Kidney (tissue), 14 donors: ENCODE data around the gene INHBA. TPM values are rescaled to one million over a fixed set of nuclear protein-coding genes. Genes with fewer than 3 reads are reported as not detected.

Source experiments
- DNase-seq, 5 donors: peaks; one replicate each; pipeline ENCODE4 v3.0.0-alpha.2; 2013 to 2020
- FAIRE-seq: peaks from 2 replicates; lab custom pipeline; 2012; peaks lifted over from hg19 to GRCh38; lab: Jason Lieb, UNC
- H3K27ac ChIP-seq, 2 donors: one replicate each; pipeline ENCODE4 v1.7.0; 2013; ENCODE audit warnings: low read depth in 2 of 2, low read length in 2 of 2, inconsistent platforms in 1 of 2
- H3K27me3 ChIP-seq: one replicate; pipeline ENCODE4 v1.7.1; 2013; ENCODE audit warnings: low read length, inconsistent platforms; ENCODE audit not compliant: control insufficient read depth, insufficient read depth
- H3K36me3 ChIP-seq, 3 donors: one replicate each; pipeline versions ENCODE4 v1.7.0 to v1.7.1; 2013; ENCODE audit warnings: low read length in 3 of 3, control low read depth in 1 of 3, inconsistent platforms in 1 of 3; ENCODE audit not compliant: insufficient read depth in 3 of 3, control insufficient read depth in 2 of 3
- H3K4me1 ChIP-seq, 3 donors: one replicate each; pipeline versions ENCODE4 v1.7.0 to v1.7.1; 2013; ENCODE audit warnings: low read length in 3 of 3, inconsistent platforms in 1 of 3, low read depth in 1 of 3; ENCODE audit not compliant: control insufficient read depth in 2 of 3, insufficient read depth in 2 of 3
- H3K4me3 ChIP-seq, 3 donors: one replicate each; pipeline versions ENCODE4 v1.7.0 to v1.8.1; 2013; ENCODE audit warnings: low read length in 3 of 3, control low read depth in 1 of 3, inconsistent platforms in 1 of 3
- H3K9ac ChIP-seq, 3 donors: one replicate each; pipeline versions ENCODE4 v1.7.0 to v1.7.1; 2013; ENCODE audit warnings: low read length in 3 of 3, control low read depth in 1 of 3, inconsistent platforms in 1 of 3
- H3K9me3 ChIP-seq, 3 donors: one replicate each; pipeline versions ENCODE4 v1.7.0 to v1.7.1; 2013; ENCODE audit warnings: low read length in 3 of 3, control low read depth in 1 of 3, inconsistent platforms in 1 of 3; ENCODE audit not compliant: control insufficient read depth in 2 of 3, insufficient read depth in 1 of 3
- CTCF ChIP-seq: IDR thresholded peaks from 3 replicates; pipeline ENCODE4 v1.5.1; 2012; ENCODE audit warnings: mild to moderate bottlenecking, moderate library complexity, borderline replicate concordance; ENCODE audit not compliant: insufficient read depth; ENCODE audit errors: extremely low read depth
- intact Hi-C: fragments of 100-400 bp; cut with DNase I; formaldehyde crosslinking; loops from one replicate; pipeline ENCODE4 v1.11.1; 2022
- polyA plus RNA-seq: library from polyadenylated mRNA; stranded (reverse); fragments of 350-450 nt; fragmentation: Illumina TruSeq; extraction: RNeasy Lipid Tissue Mini Kit (QIAGEN cat#74804); gene quantifications from one replicate; pipeline ENCODE4 v1.2.3, GENCODE V29; 2014; ENCODE audit warnings: low read depth, low replicate concordance; ENCODE audit not compliant: insufficient read depth
- total RNA-seq: library from RNA; stranded (reverse); fragmentation: NEBNext Ultra II Directional; extraction: Animal tissue kit (Norgen Biotek cat#: 25700); gene quantifications from one replicate; pipeline ENCODE4 v1.2.1, GENCODE V29; 2021
- donor health status: control.
- donor health status: control.
- donor health status: control.
- donor health status: control.
- donor health status: control.
- donor health status: DM: yes; HTN: yes; CAD: no.
- donor health status: Normal renal cell carcinoma (clear cell type).

INHBA gene
- total and polyA plus RNA-seq, 2 donors from 2014 or later: 0.49 to 5.9 TPM

- Histone ChIP-seq H3K27ac (no peak overlapping the region), H3K9me3 (no peaks in the 10 kb centered on the region), H3K27me3 (no peaks in the 10 kb centered on the region), H3K36me3 (no peaks in the 10 kb centered on the region), H3K4me3 (no peak overlapping the region), H3K9ac (no peak overlapping the region), H3K4me1 (no peaks in the 10 kb centered on the region)
- DNase-seq: no peak
- no peak for TF ChIP-seq CTCF
- FAIRE-seq: no peak
- intact Hi-C loops: no loop called here
These were observed 23.3 kb downstream of the INHBA start for GRCh38 chr7:41679566-41679965.

GRCh38 chr7:41674505-41675023 is 28.3 kb downstream of the INHBA start:
- no peak for DNase-seq
- no peaks in the 10 kb centered on the region for H3K9me3 ChIP-seq
- no peak overlapping the region for H3K27ac ChIP-seq
- TF ChIP-seq CTCF: no peak
- H3K4me1 ChIP-seq: no peaks in the 10 kb centered on the region
- H3K4me3 ChIP-seq: no peak overlapping the region
- FAIRE-seq: no peak
- no peak overlapping the region for H3K9ac ChIP-seq
- intact Hi-C loops: no loop called here
- no peaks in the 10 kb centered on the region for H3K27me3 ChIP-seq
- H3K36me3 ChIP-seq: no peaks in the 10 kb centered on the region

- Histone ChIP-seq H3K27ac (no peak overlapping the region), H3K9me3 (no peaks in the 10 kb centered on the region), H3K36me3 (no peaks in the 10 kb centered on the region), H3K4me3 (no peak overlapping the region), H3K27me3 (no peaks in the 10 kb centered on the region), H3K4me1 (no peaks in the 10 kb centered on the region), H3K9ac (no peak overlapping the region)
- TF ChIP-seq CTCF: no peak
- no peak for FAIRE-seq
- intact Hi-C loops: no loop called here
- DNase-seq: no peak
These were observed 41.3 kb downstream of the INHBA start for GRCh38 chr7:41661596-41661995.

GRCh38 chr7:41659539-41659938 is 43.4 kb downstream of the INHBA start:
- H3K9ac ChIP-seq: no peak overlapping the region
- H3K27ac ChIP-seq: no peak overlapping the region
- DNase-seq (no peak), FAIRE-seq (no peak)
- H3K4me3 ChIP-seq: no peak overlapping the region
- intact Hi-C loops: no loop called here
- H3K4me1 ChIP-seq: no peaks in the 10 kb centered on the region
- no peaks in the 10 kb centered on the region for H3K36me3 ChIP-seq
- H3K27me3 ChIP-seq: no peaks in the 10 kb centered on the region
- no peak for TF ChIP-seq CTCF
- H3K9me3 ChIP-seq: no peaks in the 10 kb centered on the region
